Occipital lobe (tissue), 2 donors: ENCODE measurements around the gene CELSR1. TPM values are rescaled to one million over a fixed set of nuclear protein-coding genes. Genes with fewer than 3 reads are reported as not detected.

Source experiments
- DNase-seq: peaks from one replicate; lab custom pipeline; 2025; lab: John Stamatoyannopoulos, UW
- total RNA-seq: library from RNA; depleted of rRNA; stranded (reverse); fragments of >200 nt; gene quantifications from one replicate; pipeline ENCODE4 v1.2.3, GENCODE V29; 2014

CELSR1 gene, protein sequence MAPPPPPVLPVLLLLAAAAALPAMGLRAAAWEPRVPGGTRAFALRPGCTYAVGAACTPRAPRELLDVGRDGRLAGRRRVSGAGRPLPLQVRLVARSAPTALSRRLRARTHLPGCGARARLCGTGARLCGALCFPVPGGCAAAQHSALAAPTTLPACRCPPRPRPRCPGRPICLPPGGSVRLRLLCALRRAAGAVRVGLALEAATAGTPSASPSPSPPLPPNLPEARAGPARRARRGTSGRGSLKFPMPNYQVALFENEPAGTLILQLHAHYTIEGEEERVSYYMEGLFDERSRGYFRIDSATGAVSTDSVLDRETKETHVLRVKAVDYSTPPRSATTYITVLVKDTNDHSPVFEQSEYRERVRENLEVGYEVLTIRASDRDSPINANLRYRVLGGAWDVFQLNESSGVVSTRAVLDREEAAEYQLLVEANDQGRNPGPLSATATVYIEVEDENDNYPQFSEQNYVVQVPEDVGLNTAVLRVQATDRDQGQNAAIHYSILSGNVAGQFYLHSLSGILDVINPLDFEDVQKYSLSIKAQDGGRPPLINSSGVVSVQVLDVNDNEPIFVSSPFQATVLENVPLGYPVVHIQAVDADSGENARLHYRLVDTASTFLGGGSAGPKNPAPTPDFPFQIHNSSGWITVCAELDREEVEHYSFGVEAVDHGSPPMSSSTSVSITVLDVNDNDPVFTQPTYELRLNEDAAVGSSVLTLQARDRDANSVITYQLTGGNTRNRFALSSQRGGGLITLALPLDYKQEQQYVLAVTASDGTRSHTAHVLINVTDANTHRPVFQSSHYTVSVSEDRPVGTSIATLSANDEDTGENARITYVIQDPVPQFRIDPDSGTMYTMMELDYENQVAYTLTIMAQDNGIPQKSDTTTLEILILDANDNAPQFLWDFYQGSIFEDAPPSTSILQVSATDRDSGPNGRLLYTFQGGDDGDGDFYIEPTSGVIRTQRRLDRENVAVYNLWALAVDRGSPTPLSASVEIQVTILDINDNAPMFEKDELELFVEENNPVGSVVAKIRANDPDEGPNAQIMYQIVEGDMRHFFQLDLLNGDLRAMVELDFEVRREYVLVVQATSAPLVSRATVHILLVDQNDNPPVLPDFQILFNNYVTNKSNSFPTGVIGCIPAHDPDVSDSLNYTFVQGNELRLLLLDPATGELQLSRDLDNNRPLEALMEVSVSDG (N-terminal part only)
- total RNA-seq, result 4.1 TPM

DNA sequence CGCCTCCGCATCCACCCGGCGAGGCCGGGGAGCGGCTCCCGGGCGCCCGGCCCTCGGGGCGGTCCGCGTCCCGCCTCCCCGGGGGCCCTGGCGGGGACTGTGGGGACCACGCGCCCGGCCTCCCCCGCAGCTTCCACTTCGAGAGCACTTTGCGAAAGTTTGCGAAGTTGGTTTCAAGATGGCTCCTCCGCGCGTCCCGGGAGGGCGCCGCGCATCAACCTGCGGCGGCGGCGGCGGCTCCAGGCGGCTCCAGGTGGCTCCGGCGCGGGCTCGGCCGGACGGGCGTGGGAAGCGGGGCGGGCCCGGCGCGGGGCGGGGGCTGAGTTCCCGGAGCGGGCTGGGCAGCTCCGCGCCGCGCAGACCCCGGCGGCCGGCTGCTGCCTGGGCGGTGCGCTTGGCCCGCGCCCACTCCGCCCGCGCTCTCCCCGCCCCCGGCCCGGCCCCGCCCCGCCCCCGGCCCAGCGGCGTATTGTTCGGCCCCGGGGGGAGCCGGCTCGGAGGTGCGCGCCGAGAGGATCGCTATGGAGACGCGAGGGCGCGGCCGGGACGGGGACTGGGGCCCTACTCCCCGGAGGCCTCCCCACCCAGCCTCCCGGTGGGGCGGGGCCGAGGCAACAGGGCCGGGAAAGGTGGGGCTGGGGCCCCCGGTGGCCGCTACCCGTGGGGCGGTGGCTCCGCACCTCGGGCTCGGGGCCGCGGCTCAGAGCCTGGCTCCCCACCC is at the start of gene CELSR1:
TSS of gene CELSR1 (minus strand) at position 396 of the 721 bp plus-strand sequence. CDS start 450 bp downstream, outside the sequence.
- no peak for DNase-seq

DNA sequence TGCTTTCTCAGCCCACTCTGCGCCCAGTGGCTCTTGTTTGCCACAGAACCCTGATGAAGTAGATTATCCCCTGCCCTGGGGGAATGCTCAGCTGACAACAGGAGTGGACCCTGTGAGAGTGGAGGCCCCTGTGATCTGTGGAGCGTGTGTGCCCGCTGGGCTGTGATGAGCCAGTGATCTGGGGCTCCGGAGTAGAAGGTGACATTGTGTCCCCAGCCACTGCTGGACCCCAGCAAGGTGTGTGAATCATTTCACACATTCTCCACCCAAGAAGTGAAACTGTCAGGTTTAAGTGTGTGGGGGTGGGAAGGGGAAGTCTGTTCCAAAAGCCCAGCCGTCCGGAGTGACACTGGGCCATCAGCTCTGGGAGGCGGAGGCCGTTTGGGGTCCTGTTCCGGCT is 49.6 kb upstream of the CELSR1 start:
- DNase-seq, result no peak

GRCh38 chr22:46586531-46587011 is 49.2 kb upstream of the CELSR1 start:
- no peak for DNase-seq

DNA sequence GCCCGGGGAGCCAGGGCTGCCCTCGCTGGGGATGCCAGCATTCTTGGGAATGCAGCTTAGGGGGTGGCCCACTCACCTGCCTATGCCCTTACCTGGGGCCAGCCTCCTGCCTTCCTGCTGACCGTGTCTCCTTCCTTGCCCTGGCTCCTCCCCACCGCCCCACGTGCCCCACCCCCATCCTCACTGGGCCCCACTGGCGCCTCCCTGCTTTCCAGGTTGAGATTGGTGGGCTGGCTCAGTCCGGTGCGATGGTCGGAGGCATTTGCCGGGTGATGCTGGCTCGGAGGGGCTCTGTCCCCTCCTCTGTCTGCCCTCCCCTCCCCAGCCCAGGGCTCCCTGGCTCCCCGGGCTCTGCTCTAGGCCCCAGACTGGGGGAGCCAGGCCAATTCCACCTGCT is 48.7 kb upstream of the CELSR1 start:
- no peak for DNase-seq

- DNase-seq, result no peak
These were observed 48.1 kb upstream of the CELSR1 start for GRCh38 chr22:46585340-46586122.

DNA sequence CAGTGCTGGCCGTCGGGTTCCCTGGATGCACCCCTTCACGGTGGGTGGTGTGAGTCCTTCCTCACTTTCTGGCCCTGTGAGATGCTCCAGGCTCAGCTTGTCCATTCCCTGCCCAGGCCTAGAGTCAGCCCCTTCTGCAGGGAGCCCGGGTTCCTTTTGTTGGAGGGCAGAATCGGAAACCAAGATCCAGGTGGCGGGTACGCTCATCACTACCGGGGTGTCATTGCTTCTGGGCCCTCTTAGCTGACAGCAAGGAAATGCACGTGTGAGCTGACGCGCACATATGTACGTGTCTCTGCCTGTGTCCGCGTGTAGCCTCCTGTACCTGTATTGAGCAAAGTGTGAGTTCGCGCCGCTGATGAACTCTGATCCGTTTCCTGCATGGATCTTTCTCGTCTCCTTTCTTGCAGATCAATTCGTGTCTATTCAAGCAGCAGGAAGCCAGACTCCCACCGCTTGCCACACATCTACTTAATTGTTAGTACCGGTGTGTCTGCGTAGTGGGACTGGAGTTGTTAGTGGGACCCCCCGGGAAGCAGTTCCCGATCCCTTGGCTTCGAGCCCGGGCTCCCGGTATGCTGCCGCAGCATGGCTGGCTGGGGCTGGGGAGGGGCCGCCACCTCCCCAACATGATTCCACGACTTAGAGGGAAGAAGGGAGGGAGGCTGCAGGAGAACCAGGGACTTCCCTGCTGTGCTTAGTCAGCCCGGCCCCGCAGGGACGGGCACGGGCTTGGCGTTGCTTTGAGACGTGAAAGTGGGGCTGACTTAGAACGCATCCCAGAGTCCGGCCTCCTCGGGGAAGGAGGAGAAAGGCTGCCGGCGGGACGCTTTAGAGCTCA is 46.9 kb upstream of the CELSR1 start:
- DNase-seq, result no peak

- DNase-seq, result no peak
These were observed 46.2 kb upstream of the CELSR1 start for GRCh38 chr22:46583571-46583970.

- DNase-seq, result no peak
These were observed 45.0 kb upstream of the CELSR1 start for GRCh38 chr22:46582281-46582933.

DNA sequence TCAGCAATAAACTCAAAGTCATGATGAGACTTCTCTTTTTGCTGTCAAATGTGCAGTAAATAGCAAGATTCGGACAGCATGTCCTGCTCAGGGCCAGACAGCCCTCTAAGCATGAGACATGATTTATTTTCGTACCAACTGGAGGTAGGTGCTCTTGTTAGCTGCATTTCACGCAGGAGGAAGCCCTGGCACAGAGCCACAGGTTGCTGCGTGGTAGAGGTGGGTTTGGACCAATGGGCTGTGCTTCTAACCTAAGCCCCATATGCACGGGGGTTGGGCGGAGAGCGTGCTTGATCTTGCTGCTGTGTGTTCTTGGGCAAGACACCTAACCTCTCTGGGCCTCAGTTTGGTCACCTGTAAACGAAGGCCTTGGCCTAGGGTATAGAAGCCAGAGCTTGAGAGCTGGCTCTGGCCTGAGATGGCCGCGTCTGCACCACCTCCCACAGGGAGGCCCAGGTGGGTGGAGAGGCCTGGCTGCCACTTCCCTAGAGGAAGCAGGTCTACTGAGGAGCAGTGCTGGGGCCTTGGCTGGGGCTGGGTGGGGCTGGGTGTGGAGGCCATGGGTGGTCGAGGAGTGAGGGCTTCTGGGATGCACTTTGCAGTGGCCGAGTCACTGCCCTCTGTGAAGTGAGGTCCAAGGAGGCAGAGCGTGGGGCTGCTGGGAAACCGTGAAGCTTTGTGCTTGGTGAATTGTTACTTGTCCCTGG is 44.3 kb upstream of the CELSR1 start:
- DNase-seq, result no peak

GRCh38 chr22:46580940-46581537 is 43.6 kb upstream of the CELSR1 start:
- DNase-seq, result no peak

DNA sequence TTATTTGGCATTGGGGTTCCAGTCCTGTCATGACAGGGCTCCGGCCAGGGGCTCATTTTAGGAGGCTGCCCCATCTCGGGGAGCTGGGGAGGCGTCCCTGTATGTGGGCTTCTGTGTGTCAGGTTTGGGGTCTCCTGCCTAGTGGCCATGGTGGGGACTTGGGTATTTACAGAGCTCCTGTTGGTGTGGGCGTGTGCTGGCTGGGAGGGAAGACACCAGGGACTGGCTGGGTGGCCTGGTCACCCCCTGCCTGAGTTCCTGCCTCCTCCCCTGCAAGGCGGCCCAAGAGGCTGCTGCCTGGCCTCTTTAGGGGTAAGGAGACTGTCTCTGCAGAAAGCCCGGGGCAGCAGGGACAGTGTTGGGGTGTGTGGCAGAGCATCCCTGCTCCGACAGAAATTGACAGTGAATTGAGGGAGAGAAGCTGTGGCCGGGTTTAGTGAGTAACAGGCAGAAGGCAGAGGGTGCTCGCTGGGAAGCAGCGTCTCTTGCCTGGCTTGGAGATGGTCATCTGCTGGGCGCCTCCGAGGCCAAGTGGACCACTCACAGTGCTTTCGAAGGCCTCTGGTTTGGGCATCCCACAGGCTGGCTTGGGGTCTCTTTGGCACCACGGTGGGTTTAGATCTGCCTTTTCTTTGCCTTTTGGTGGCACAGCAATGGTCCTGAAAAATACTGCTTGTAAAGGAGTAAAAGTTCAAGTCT is 42.5 kb upstream of the CELSR1 start:
- no peak for DNase-seq

- DNase-seq, result no peak
These were observed 41.6 kb upstream of the CELSR1 start for GRCh38 chr22:46578824-46579561.

GRCh38 chr22:46578251-46578823 is 40.9 kb upstream of the CELSR1 start:
- no peak for DNase-seq

DNA sequence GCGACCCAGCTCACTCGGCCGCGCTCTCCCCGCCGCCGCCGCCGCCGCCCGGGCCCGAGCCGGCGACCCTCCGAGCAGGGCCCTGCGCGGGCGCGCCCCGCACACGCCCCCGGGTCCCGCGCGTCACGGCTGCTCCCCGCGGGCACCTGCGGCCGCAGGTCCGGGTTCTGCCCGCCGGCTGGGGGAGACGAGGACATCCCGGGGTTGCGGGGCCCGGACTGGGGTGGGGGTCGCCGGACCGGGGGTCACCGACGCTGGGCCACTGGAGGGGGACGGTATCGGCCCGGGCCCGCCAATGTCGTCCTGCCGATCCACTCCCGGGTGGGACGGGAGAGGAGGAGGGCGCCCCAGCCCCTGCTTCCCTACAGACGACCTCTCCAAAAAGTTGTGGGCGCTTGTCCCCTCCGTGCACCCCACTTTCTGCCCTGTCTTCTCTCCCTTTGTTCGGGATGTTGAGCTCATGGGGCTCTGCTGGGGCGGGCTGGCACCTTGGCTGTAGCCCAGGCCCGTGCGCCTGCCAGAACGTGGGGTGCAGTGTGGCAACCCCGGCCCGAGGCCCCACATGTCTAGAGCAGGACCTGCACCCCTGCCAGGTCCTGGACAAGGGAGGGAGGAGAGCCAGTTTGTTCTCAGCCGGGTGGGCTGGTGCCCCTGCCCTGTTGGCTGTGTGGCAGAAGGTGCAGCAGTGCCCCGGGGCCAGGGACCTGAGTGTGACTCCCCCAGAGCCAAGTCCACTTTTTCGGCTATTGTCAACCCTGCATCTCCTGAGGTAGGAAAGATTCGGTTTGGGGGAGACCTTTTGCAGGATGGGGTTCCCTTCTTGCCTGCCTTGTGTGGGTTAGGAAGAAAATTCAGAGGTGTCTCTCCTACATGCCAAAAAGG is 40.2 kb upstream of the CELSR1 start:
- no peak for DNase-seq
